ENCODE results near the gene THRA.

The THRA gene

DNA sequence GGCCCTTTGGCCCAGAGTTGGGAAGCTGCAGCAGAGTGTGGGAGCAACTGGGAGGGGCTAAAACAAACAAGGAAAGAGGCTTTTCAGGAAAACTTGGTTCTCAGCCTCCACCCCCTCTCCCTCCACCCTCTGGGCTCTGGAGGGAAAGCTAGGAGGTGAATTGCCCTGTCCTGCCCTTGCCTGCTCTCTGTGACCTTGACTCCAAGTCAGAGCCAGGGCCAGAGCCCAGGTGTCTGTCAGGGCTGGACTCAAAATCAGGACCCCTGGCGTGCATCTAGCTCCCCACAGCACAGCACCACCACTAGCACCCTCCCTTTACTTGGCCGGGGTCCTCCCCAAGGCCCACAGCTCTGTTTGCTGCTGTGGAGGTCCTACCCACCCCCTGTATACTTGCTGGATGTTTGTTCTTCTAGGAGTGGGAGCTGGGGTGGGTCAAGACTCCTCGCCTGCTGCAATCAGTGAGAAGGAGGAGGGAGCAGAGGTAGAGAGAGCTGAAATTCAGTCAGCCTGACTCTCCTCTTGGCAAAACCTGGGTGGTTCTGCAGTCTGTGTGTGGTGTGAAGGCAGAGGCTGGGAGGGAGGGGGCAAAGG is 40.4 kb downstream of the THRA start:
- DNase-seq (ENCODE audit: extremely low spot score), result no peak
- TF ChIP-seq LEF1 (IDR thresholded peaks at IDR 0.05; ENCODE audit: borderline replicate concordance), result no peak
- no peak for TF ChIP-seq HDGF (IDR thresholded peaks at IDR 0.05; ENCODE audit: borderline replicate concordance)
- CTCF ChIA-PET, result interaction anchor here (0.6 to 4.0 kb wide), 7 partner anchors 8 to 65 kb away, joined by 3 to 19 read pairs (median 4); no protein-coding TSS in a partner anchor
- POLR2A ChIA-PET, result interaction anchor here (0.6 to 6.7 kb wide), 5 partner anchors 9 to 137 kb away, joined by 3 to 95 read pairs (median 4); partner anchors contain the start of genes CASC3 and MED24

DNA sequence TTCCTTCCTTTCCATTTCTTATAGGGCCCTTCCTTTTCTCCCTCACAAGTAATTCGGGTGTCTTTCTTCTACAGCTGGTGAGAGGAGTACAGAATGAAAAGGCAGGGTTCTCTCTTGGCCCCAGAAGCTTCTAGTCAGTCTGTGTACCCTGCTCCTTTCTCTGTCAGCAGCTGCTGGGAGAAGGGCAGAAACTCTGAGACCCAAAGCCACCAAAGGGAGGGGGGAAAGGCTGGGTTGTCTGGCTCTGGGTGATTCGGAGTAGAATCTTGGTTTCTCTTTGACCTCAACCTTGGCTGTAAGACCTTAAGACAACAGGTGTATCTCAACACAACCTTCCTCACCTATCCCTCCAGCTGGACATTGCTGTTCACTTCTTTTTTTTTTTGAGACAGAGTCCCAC is 40.9 kb downstream of the THRA start:
- ChIA-PET POLR2A (interaction anchor here (0.9 to 6.7 kb wide), 4 partner anchors 9 to 50 kb away, joined by 3 to 95 read pairs (median 6); partner anchors contain the start of genes CASC3 and MED24), CTCF (interaction anchor here (0.6 to 4.0 kb wide), 5 partner anchors 8 to 65 kb away, joined by 3 to 19 read pairs (median 4); no protein-coding TSS in a partner anchor)
- TF ChIP-seq TARDBP (IDR thresholded peaks at IDR 0.05) (no peak), FOXK2 (IDR thresholded peaks at IDR 0.05) (no peak), ARNT (IDR thresholded peaks at IDR 0.05) (no peak), CTBP1 (IDR thresholded peaks at IDR 0.05; ENCODE audit: borderline replicate concordance) (no peak), NFRKB (IDR thresholded peaks at IDR 0.05) (no peak), ELF4 (IDR thresholded peaks at IDR 0.05) (no peak), SUZ12 (IDR thresholded peaks at IDR 0.05) (no peak), LEF1 (IDR thresholded peaks at IDR 0.05; ENCODE audit: borderline replicate concordance) (no peak), FOXM1 (IDR thresholded peaks at IDR 0.05; ENCODE audit: borderline replicate concordance) (no peak), BHLHE40 (IDR thresholded peaks at IDR 0.05; ENCODE audit: borderline replicate concordance) (no peak), L3MBTL2 (conservative IDR thresholded peaks at IDR 0.05) (no peak), SP1 (IDR thresholded peaks at IDR 0.05) (no peak), FOXA1 (IDR thresholded peaks at IDR 0.05) (no peak)
- TF ChIP-seq, protein P1, sequence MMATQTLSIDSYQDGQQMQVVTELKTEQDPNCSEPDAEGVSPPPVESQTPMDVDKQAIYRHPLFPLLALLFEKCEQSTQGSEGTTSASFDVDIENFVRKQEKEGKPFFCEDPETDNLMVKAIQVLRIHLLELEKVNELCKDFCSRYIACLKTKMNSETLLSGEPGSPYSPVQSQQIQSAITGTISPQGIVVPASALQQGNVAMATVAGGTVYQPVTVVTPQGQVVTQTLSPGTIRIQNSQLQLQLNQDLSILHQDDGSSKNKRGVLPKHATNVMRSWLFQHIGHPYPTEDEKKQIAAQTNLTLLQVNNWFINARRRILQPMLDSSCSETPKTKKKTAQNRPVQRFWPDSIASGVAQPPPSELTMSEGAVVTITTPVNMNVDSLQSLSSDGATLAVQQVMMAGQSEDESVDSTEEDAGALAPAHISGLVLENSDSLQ (IDR thresholded peaks at IDR 0.05), result no peak
- DNase-seq (ENCODE audit: extremely low spot score), result no peak

DNA sequence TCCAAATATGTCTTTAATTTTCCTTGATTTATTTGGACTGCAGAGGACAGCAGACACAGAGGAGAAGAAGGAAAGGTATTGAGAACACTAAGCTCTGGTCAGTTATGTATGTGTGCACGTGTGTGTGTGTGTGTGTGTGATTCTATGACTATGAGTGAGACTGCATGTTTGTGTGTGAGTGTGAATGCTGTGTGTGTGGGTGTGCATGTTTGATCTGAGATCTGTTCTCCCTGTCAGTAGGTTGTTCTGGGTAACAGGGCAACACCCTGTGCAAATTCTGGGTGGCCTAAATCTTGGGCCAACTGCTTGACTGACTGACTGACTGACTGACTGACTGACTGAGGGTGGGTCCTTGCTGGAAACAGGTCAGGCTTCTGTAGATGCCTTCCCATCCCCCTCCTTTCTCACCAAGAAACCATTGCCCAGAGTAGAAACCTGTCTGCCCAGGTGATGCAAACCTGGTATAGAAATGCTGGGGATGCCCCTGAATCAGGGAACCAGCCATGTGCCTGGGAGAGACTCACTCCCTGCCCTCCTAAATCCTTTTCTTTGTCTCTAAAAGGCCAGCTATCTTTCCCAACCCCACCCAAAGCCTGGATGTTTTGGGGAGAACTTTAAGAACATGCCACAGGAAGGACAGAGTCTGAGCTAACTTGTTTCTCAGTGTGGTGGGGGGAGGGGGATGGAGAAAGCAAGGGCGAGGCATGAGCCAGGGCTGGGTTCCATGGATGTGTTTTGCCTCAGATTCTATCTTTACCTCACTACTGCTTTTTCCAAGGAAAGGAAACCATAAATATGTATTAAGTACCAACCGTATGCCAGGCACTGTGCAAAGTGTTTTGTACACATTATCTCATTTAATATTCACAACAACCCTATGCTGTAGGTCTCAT is 42.1 kb downstream of the THRA start:
- POLR2A ChIA-PET, result interaction anchor here (1.0 to 6.7 kb wide), 2 partner anchors 8 to 9 kb away, joined by 5 to 95 read pairs; no protein-coding TSS in a partner anchor
- TF ChIP-seq LEF1 (IDR thresholded peaks at IDR 0.05; ENCODE audit: borderline replicate concordance) (no peak), ARNT (IDR thresholded peaks at IDR 0.05) (no peak)
- TF ChIP-seq, protein P1 (IDR thresholded peaks at IDR 0.05), result no peak
- no peak for DNase-seq (ENCODE audit: extremely low spot score)
- CTCF ChIA-PET, result no interaction called here

DNA sequence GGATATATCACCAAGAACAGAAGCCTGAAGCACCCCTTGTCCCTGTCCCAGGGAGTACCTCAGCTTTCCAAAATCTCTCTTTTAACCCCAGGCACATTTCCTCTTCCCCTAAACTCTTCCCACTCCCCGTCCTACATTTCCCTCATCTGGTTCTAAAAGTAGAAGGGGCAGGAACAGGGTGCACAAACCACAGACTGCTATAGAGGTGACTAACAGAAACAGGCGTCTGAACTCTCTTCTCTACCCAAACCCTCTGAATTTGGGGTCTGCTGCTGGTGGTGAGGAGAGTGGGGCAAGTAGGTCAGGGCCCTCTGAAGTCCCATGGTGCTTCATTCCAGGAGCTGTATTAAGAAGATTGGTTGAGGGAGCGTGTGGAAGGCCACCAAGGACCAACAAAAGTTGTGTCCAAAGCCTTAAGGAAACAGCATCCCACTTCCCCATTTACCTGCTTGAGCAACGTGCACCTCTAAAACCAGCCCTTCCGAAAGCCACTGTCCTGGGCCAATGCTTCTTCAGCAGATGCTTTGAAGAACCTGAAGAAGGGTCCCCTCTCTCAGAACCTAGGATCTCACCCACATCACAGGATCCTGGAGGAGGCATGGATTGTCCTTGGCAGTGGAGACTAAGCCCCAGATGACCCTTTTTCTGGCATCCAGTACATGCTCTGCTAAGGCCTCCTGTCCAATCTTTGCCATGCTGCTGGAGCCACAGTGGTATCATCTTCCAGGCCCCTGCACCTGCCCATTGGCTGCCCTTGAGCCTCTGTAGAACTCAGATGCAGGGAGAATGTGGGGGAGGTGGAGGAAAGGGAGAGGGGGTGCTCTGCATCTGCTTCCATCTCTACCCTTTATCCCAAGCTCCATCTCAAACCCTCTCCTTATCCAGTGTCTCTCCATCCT is 43.3 kb downstream of the THRA start:
- CTCF ChIA-PET, result interaction anchor here (0.6 kb wide), 1 partner anchor 28 kb away, joined by 3 read pairs; no protein-coding TSS in a partner anchor
- no peak for DNase-seq (ENCODE audit: extremely low spot score)
- TF ChIP-seq CTBP1 (IDR thresholded peaks at IDR 0.05; ENCODE audit: borderline replicate concordance) (no peak), FOXM1 (IDR thresholded peaks at IDR 0.05; ENCODE audit: borderline replicate concordance) (no peak), ZNF384 (IDR thresholded peaks at IDR 0.05) (no peak), FOXK2 (IDR thresholded peaks at IDR 0.05) (no peak), FOXA1 (IDR thresholded peaks at IDR 0.05) (no peak), L3MBTL2 (conservative IDR thresholded peaks at IDR 0.05) (no peak), TARDBP (IDR thresholded peaks at IDR 0.05) (no peak), SP1 (IDR thresholded peaks at IDR 0.05) (no peak), SUZ12 (IDR thresholded peaks at IDR 0.05) (no peak)
- POLR2A ChIA-PET, result interaction anchor here (1.0 kb wide), 1 partner anchor 8 kb away, joined by 5 read pairs; no protein-coding TSS in a partner anchor

DNA sequence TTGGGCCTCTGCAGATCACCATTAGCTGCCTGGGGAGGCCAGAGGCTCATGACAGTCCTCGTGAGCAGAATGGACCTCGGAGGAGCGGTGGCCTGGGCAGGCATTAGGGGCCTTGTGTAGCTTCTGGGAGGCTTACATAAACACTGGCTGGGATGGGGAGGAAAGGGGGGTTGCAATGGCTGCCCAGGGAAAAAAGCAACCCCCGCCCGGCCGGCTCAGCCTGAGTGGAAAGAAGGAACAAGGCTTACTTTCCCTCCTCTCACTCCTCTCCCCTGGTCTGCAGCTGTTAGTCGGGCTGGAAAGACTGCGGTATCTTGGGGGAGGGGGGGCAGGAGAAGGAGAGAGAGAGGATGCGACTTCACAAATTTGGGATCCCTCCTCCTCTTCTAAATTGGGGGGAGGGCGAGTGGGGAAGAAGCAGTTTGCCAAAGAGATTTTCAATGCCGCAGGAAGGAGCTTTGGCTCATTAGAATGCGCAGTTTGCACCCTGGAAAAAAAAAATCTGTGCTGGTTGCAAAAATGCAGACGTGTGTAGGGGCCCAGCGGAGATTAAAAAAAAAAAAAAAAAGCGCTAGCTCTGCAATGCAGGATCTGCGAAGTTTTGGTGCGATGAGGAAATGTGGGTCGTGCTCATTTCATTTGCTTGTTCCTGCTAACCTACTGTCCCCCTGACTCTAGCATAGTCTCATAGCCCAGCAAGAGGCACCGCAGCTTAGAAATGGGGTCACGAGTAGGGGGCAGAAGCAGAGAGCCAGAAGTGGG is 44.2 kb downstream of the THRA start:
- DNase-seq (ENCODE audit: extremely low spot score), result no peak
- TF ChIP-seq ZNF384 (IDR thresholded peaks at IDR 0.05) (no peak), CTBP1 (IDR thresholded peaks at IDR 0.05; ENCODE audit: borderline replicate concordance) (no peak), TARDBP (IDR thresholded peaks at IDR 0.05) (no peak), LEF1 (IDR thresholded peaks at IDR 0.05; ENCODE audit: borderline replicate concordance) (no peak), SUZ12 (IDR thresholded peaks at IDR 0.05) (no peak)
- TF ChIP-seq, protein P1 (IDR thresholded peaks at IDR 0.05), result no peak
- ChIA-PET CTCF (interaction anchor here (0.6 kb wide), 1 partner anchor 476 kb away, joined by 3 read pairs; no protein-coding TSS in a partner anchor), POLR2A (interaction anchor here (0.9 kb wide), 1 partner anchor 33 kb away, joined by 3 read pairs; the partner anchor contains the start of gene CASC3)
